GM12874 (cell line): ENCODE measurements around the gene HSPB2.

Source experiments
- CTCF ChIP-seq: IDR thresholded peaks from 2 replicates; pipeline ENCODE4 v1.5.1; 2011; ENCODE audit warnings: low read depth, mild to moderate bottlenecking, control low read depth, low read length, moderate library complexity; ENCODE audit not compliant: insufficient read depth

Gene HSPB2

GRCh38 chr11:111923951-111924350 is 11.4 kb downstream of the HSPB2 start:
- no peak for TF ChIP-seq CTCF

- TF ChIP-seq CTCF = no peak
Observed at GRCh38 chr11:111925953-111926352, 13.4 kb downstream of the HSPB2 start.

GRCh38 chr11:111926505-111927391 is 14.2 kb downstream of the HSPB2 start:
- no peak for TF ChIP-seq CTCF

- no peak for TF ChIP-seq CTCF
Observed at GRCh38 chr11:111930472-111930871, 17.9 kb downstream of the HSPB2 start.

DNA sequence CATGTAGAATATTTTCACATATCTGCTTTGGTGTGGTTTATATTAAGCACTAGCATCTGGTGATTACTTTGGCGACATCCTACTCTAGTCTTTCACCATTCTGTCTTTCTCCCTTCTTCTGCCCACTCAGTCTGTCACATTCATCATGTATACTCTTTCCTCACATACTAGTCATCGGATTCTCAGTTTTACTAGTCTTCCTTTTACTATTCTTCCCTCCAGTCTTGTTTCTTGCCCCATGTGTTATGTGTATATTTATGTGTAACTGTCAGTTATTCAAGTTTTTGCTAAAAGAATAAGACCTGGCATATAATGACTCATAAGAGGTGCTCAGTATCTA is 20.0 kb downstream of the HSPB2 start:
- TF ChIP-seq CTCF = no peak

GRCh38 chr11:111933872-111934271 is 21.3 kb downstream of the HSPB2 start:
- no peak for TF ChIP-seq CTCF

GRCh38 chr11:111934306-111934705 is 21.8 kb downstream of the HSPB2 start:
- no peak for TF ChIP-seq CTCF
